HepG2 (cell line): ENCODE measurements around the gene MSTN.

Source experiments
- TMF1 ChIP-seq: sonication (generic); formaldehyde crosslinking; IDR thresholded peaks from 2 replicates; pipeline ENCODE4 v1.8.1; 2022; ENCODE audit warnings: low read depth, missing genetic modification reagents
- TRIM24 ChIP-seq: sonication (generic); formaldehyde crosslinking; IDR thresholded peaks from 2 replicates; pipeline ENCODE4 v1.8.0; 2022; ENCODE audit warnings: mild to moderate bottlenecking, missing genetic modification reagents
- ZFP36 ChIP-seq: fragments of 150-350 bp; IDR thresholded peaks from 2 replicates; pipeline ENCODE4 v1.6.1; 2018; ENCODE audit warnings: borderline replicate concordance, low read length, low read depth; ENCODE audit not compliant: partially characterized antibody

GRCh38 chr2:190020720-190021119 is 41.8 kb downstream of the MSTN start:
- TF ChIP-seq TMF1 (no peak), TRIM24 (no peak), ZFP36 (no peak)
